Stimulated activated CD4-positive, alpha-beta T cell treated with anti-CD3 and anti-CD28 coated beads, Interleukin-15, amount 100 ng/mL, for 48 hours (primary cell): ENCODE data around the gene DIP2A.

Experiments
- DNase-seq, 2 donors: peaks; one replicate each; pipeline ENCODE4 v3.0.0-alpha.2; 2020; ENCODE audit warnings: low read depth in 2 of 2

The DIP2A gene

DNA sequence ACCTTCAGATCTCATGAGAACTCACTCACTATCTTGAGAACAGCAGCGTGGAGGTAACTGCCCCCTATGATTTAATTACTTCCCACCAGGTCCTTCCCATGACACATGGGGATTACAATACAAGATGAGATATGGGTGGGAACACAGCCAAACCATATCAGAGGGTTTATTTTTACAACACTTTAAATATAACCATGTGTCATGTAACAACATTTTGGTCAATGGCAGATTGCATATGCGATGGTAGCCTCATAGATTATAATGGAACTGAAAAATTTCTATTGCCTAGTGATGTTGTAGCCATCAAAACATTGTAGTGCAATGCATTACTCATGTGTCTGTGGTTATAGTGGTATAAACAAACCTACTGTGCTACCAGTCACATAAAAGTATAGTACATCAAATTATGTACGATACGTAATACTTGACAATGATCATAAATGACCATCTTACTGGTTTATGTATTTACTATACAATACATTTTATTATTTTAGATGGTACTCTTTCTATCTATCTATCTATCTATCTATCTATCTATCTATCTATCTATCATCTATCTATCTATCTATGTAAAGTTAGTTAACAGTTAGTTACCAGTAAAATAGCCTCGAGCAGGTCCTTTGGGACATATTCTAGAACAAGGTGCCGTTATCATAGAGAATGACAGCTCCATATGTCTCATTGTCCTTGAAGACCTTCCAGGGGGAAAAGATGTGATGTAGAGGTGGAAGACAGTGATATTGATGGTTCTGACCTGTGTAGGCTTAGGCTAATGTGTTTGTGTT lies 158.8 kb downstream of the DIP2A start:
- no peak for DNase-seq

- DNase-seq: no peak
Observed at GRCh38 chr21:46618738-46619379, 160.2 kb downstream of the DIP2A start.
